ENCODE data around the gene ZBTB32.
"Not testable (repeated sequence)": the region's sequence is repeated elsewhere in the genome, so short reads cannot be mapped to it uniquely, and the experiment has no call there.

ZBTB32 gene

GRCh38 chr19:35673121-35673804 lies 31.1 kb upstream of the ZBTB32 start (continued):
- TF ChIP-seq ZSCAN4 (tag by site-specific recombination; IDR thresholded peaks at IDR 0.05) (no peak), ZNF621 (tag by site-specific recombination; IDR thresholded peaks at IDR 0.05) (no peak)

DNA sequence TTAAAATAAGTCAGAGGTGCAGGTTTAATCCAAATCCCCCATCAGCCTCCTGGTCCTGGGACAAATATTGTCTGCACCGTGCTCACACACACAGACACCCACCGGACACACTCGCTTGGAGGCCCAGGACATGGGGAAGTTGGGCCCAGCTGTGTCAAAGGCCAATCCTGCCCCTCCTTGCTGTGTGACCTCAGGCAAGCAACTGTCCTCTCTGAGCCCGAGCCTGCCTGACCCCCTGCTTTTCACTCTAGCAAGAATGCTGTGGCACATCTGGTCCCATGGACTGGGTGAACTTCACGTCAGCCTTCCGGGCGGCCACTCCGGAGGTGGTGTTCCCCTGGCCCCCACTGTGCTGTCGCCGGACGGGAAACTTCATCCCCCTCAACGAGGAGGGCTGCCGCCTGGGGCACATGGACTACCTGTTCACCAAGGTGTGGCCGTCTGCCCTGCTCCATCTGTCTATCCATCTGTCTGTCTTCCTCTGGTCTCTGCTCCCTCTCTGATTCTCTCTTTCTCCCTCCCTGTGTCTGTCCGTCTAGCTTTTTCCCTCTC lies 28.7 kb upstream of the ZBTB32 start:
- no peak overlapping the region for H3K27ac ChIP-seq (ENCODE audit: extremely low read depth, low read depth, low read length)
- POLR2A ChIA-PET, result no interaction called here
- H3K4me1 ChIP-seq (ENCODE audit: control insufficient read depth, insufficient read depth, low read length), result peaks cover 6% of the 10 kb centered on the region
- CTCF ChIA-PET, result interaction anchor here (1.1 to 1.4 kb wide), 2 partner anchors 13 to 127 kb away, joined by 3 to 6 read pairs; no protein-coding TSS in a partner anchor
- TF ChIP-seq ZEB2 (tag by site-specific recombination; IDR thresholded peaks at IDR 0.05) (no peak), ZNF768 (tag by site-specific recombination; IDR thresholded peaks at IDR 0.05) (peak; percentile 64; the same call in 1 of the 2 replicates), ELK4 (IDR thresholded peaks at IDR 0.05; ENCODE audit: borderline replicate concordance, low read depth, low read length) (no peak), ZNF366 (tag by site-specific recombination; conservative IDR thresholded peaks at IDR 0.05) (peak; percentile 51), ZNF621 (tag by site-specific recombination; IDR thresholded peaks at IDR 0.05) (no peak)
- no peaks in the 10 kb centered on the region; a peak in 1 of 3 replicates for H3K36me3 ChIP-seq (ENCODE audit: control insufficient read depth in 2 of 2, insufficient read depth in 1 of 2, low read length in 2 of 2)
- no peak overlapping the region for H3K4me3 ChIP-seq (ENCODE audit: low read depth, low read length)
- H3K9me3 ChIP-seq (ENCODE audit: control insufficient read depth, insufficient read depth, low read depth, low read length), result no peaks in the 10 kb centered on the region

- Histone ChIP-seq H3K27ac (ENCODE audit: extremely low read depth, low read depth, low read length) (no peak overlapping the region), H3K4me3 (ENCODE audit: low read depth, low read length) (no peak overlapping the region), H3K9me3 (ENCODE audit: control insufficient read depth, insufficient read depth, low read depth, low read length) (no peaks in the 10 kb centered on the region; the same call in 1 of the 2 replicates), H3K36me3 (ENCODE audit: control insufficient read depth in 2 of 2, insufficient read depth in 1 of 2, low read length in 2 of 2) (no peaks in the 10 kb centered on the region; a peak in 1 of 3 replicates), H3K4me1 (ENCODE audit: control insufficient read depth, insufficient read depth, low read length) (no peaks in the 10 kb centered on the region)
- POLR2A ChIA-PET, result interaction anchor here (1.7 kb wide), 1 partner anchor 16 kb away, joined by 6 read pairs; no protein-coding TSS in a partner anchor
- CTCF ChIA-PET, result interaction anchor here (0.8 to 2.0 kb wide), 12 partner anchors 9 to 337 kb away, joined by 3 to 10 read pairs (median 4); no protein-coding TSS in a partner anchor
- TF ChIP-seq ZNF664 (tag by site-specific recombination; IDR thresholded peaks at IDR 0.05), result no peak
- TF ChIP-seq ZNF600 (tag by site-specific recombination; IDR thresholded peaks at IDR 0.05), result no peak
- no peak for TF ChIP-seq ZNF610 (tag by site-specific recombination; IDR thresholded peaks at IDR 0.05; ENCODE audit: borderline replicate concordance)
- no peak for TF ChIP-seq ZNF704 (tag by site-specific recombination; IDR thresholded peaks at IDR 0.05)
- no peak for TF ChIP-seq ZBTB10 (tag by site-specific recombination; IDR thresholded peaks at IDR 0.05)
- TF ChIP-seq ZNF266 (tag by site-specific recombination; IDR thresholded peaks at IDR 0.05; ENCODE audit: low read depth), result no peak
- TF ChIP-seq SALL2 (tag by site-specific recombination; IDR thresholded peaks at IDR 0.05; ENCODE audit: borderline replicate concordance), result no peak
- TF ChIP-seq ZNF596 (tag by site-specific recombination; IDR thresholded peaks at IDR 0.05), result no peak
- TF ChIP-seq ZNF169 (tag by site-specific recombination; IDR thresholded peaks at IDR 0.05), result no peak
Observed at GRCh38 chr19:35689836-35690235, 14.5 kb upstream of the ZBTB32 start.

DNA sequence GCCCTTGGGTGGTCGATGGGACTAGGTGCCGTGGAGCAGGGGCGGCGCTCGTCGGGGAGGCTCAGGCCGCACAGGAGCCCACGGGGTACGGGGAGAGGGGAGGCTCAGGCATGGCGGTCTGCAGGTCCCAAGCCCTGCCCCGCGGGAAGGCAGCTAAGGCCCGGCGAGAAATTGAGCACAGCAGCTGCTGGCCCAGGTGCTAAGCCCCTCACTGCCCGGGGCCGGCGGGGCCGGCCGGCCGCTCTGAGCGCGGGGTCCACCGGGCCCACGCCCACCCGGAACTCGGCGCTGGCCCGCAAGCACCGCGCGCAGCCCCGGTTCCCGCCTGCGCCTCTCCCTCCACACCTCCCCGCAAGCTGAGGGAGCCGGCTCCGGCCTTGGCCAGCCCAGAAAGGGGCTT lies 13.3 kb upstream of the ZBTB32 start:
- H3K4me3 ChIP-seq (ENCODE audit: low read depth, low read length); H3K36me3 ChIP-seq (ENCODE audit: control insufficient read depth in 2 of 2, insufficient read depth in 1 of 2, low read length in 2 of 2); POLR2A ChIA-PET; H3K27ac ChIP-seq (ENCODE audit: extremely low read depth, low read depth, low read length); H3K4me1 ChIP-seq (ENCODE audit: control insufficient read depth, insufficient read depth, low read length); H3K9me3 ChIP-seq (ENCODE audit: control insufficient read depth, insufficient read depth, low read depth, low read length): not testable (repeated sequence)
- CTCF ChIA-PET, result interaction anchor here (1.4 to 10.4 kb wide), 5 partner anchors 10 to 240 kb away, joined by 4 to 119 read pairs (median 11); no protein-coding TSS in a partner anchor

Data from HEK293 (cell line).